MM.1S (cell line): ENCODE data around the gene GDF11.

Experiments used
- CTCF ChIP-seq: fragments of 300-600 bp; sonication (generic); IDR thresholded peaks from 2 replicates; pipeline ENCODE4 v1.5.1; 2016; ENCODE audit warnings: antibody characterized with exemption, low read length, mixed read lengths
- EZH2 ChIP-seq: fragments of 300-600 bp; sonication (generic); optimal IDR thresholded peaks from 2 replicates; pipeline ENCODE3; 2017; ENCODE audit warnings: low read depth, mild to moderate bottlenecking, antibody characterized with exemption, low read length, mixed read lengths
- EZH2phosphoT487 ChIP-seq: fragments of 300-600 bp; sonication (generic); IDR thresholded peaks from 2 replicates; pipeline ENCODE4 v1.6.1; 2018; ENCODE audit warnings: antibody characterized with exemption, low read length

GRCh38 chr12:55789893-55790292, 47.0 kb downstream of the GDF11 start:
- TF ChIP-seq CTCF (no peak), EZH2 (no peak), EZH2phosphoT487 (no peak)
